HG03060 (cell line): ENCODE data around the gene KDF1.
"Not testable (repeated sequence)": the region's sequence is repeated elsewhere in the genome, so short reads cannot be mapped to it uniquely, and the experiment has no call there.

Experiments
- ATAC-seq: cut with Tn5 transposase; IDR thresholded peaks from one replicate; pipeline ENCODE4 v1.9.1; 2021; ENCODE audit warnings: low read depth, moderate number of reproducible peaks; ENCODE audit not compliant: unreplicated experiment

Gene KDF1

GRCh38 chr1:26957306-26957705 lies 3.0 kb downstream of the KDF1 start:
- no peak for ATAC-seq

- ATAC-seq, result no peak
Measured at GRCh38 chr1:26956321-26956720, 3.9 kb downstream of the KDF1 start.

- ATAC-seq, result no peak
Measured at GRCh38 chr1:26953374-26953773, 6.9 kb downstream of the KDF1 start.

- no peak for ATAC-seq
Measured at GRCh38 chr1:26951821-26952497, 8.3 kb downstream of the KDF1 start.

- ATAC-seq, result no peak
Measured at GRCh38 chr1:26951216-26951615, 9.1 kb downstream of the KDF1 start.

GRCh38 chr1:26950602-26951001 lies 9.7 kb downstream of the KDF1 start:
- no peak for ATAC-seq

- no peak for ATAC-seq
Measured at GRCh38 chr1:26949926-26950319, 10.3 kb downstream of the KDF1 start.

GRCh38 chr1:26949266-26949925 lies 10.9 kb downstream of the KDF1 start:
- ATAC-seq, result no peak

GRCh38 chr1:26948725-26949057 lies 11.6 kb downstream of the KDF1 start:
- ATAC-seq, result not testable (repeated sequence)

- no peak for ATAC-seq
Measured at GRCh38 chr1:26946270-26946669, 14.0 kb downstream of the KDF1 start.

- no peak for ATAC-seq
Measured at GRCh38 chr1:26945728-26946127, 14.5 kb downstream of the KDF1 start.

GRCh38 chr1:26945138-26945537 lies 15.1 kb downstream of the KDF1 start:
- no peak for ATAC-seq

GRCh38 chr1:26942656-26943055 lies 17.6 kb downstream of the KDF1 start:
- no peak for ATAC-seq

- ATAC-seq, result no peak
Measured at GRCh38 chr1:26941311-26941710, 19.0 kb downstream of the KDF1 start.

- ATAC-seq, result no peak
Measured at GRCh38 chr1:26938659-26939025, 21.6 kb downstream of the KDF1 start.

- no peak for ATAC-seq
Measured at GRCh38 chr1:26938004-26938658, 22.1 kb downstream of the KDF1 start.

- ATAC-seq, result no peak
Measured at GRCh38 chr1:26936823-26937222, 23.4 kb downstream of the KDF1 start.

GRCh38 chr1:26932531-26932930 lies 27.7 kb downstream of the KDF1 start:
- no peak for ATAC-seq

GRCh38 chr1:26923711-26924110 lies 36.6 kb downstream of the KDF1 start:
- no peak for ATAC-seq

- no peak for ATAC-seq
Measured at GRCh38 chr1:26922901-26923300, 37.4 kb downstream of the KDF1 start.

GRCh38 chr1:26922431-26922729 lies 37.9 kb downstream of the KDF1 start:
- no peak for ATAC-seq
